ENCODE data around the gene TMSB10.

Gene TMSB10

DNA sequence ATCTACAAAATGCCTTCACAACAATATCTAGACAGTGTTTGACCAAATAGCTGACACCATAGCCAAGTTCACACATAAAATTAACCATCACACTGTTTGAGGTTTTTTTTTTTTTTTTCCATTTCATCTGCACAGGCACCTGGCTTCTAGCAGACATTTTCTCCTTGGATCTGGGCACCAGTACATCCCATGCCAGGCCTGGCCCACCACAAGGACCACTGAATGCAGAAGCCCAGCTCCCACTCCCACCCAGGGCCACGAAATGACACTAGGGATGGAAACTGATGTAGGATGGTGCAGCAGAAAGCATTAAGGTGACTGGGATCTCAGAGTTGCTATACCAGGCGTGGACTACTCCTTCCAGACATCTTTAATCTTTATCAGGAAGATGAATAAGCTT lies 13.0 kb downstream of the TMSB10 start:
- peaks cover 6% of the 10 kb centered on the region; the same call in 1 of the 2 replicates for H3K4me1 ChIP-seq (ENCODE audit: control insufficient read depth, insufficient read depth, low read length)
- H3K27ac ChIP-seq (ENCODE audit: extremely low read depth, low read depth, low read length): no peak overlapping the region
- ChIA-PET POLR2A (interaction anchor here (0.6 to 2.9 kb wide), 2 partner anchors 11 to 14 kb away, joined by 7 to 33 read pairs; partner anchors contain the start of gene TMSB10), CTCF (interaction anchor here (0.6 to 0.8 kb wide), 4 partner anchors 12 to 267 kb away, joined by 3 to 4 read pairs (median 3); no protein-coding TSS in a partner anchor)
- no peaks in the 10 kb centered on the region for H3K9me3 ChIP-seq (ENCODE audit: control insufficient read depth, insufficient read depth, low read depth, low read length)
- TF ChIP-seq ZNF544 (tag by site-specific recombination; IDR thresholded peaks at IDR 0.05) (no peak), REPIN1 (tag by site-specific recombination; IDR thresholded peaks at IDR 0.05; ENCODE audit: low read depth) (no peak), ZNF510 (tag by site-specific recombination; IDR thresholded peaks at IDR 0.05; ENCODE audit: insufficient replicate concordance) (no peak), ZNF433 (tag by site-specific recombination; IDR thresholded peaks at IDR 0.05; ENCODE audit: low read depth) (no peak), ZNF146 (tag by site-specific recombination; IDR thresholded peaks at IDR 0.05) (no peak), HOXA7 (CRISPR knock-in tag; IDR thresholded peaks at IDR 0.05; ENCODE audit: borderline replicate concordance) (no peak)
- TF ChIP-seq, protein P1, sequence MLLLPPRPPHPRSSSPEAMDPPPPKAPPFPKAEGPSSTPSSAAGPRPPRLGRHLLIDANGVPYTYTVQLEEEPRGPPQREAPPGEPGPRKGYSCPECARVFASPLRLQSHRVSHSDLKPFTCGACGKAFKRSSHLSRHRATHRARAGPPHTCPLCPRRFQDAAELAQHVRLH (tag by site-specific recombination; IDR thresholded peaks at IDR 0.05): no peak
- H3K36me3 ChIP-seq (ENCODE audit: control insufficient read depth in 2 of 2, insufficient read depth in 1 of 2, low read length in 2 of 2): no peaks in the 10 kb centered on the region
- H3K4me3 ChIP-seq (ENCODE audit: low read depth, low read length): no peak overlapping the region

- H3K36me3 ChIP-seq (ENCODE audit: control insufficient read depth in 2 of 2, insufficient read depth in 1 of 2, low read length in 2 of 2): no peaks in the 10 kb centered on the region
- H3K27ac ChIP-seq (ENCODE audit: extremely low read depth, low read depth, low read length): peak overlapping the region; percentile 47
- H3K9me3 ChIP-seq (ENCODE audit: control insufficient read depth, insufficient read depth, low read depth, low read length): no peaks in the 10 kb centered on the region
- ChIA-PET POLR2A (interaction anchor here (0.9 to 2.9 kb wide), 4 partner anchors 13 to 52 kb away, joined by 3 to 33 read pairs (median 3); partner anchors contain the start of gene TMSB10), CTCF (interaction anchor here (0.6 to 1.0 kb wide), 3 partner anchors 20 to 473 kb away, joined by 3 to 4 read pairs (median 3); no protein-coding TSS in a partner anchor)
- H3K4me3 ChIP-seq (ENCODE audit: low read depth, low read length): peak overlapping the region; percentile 13; the same call in 1 of the 2 replicates
- peaks cover 6% of the 10 kb centered on the region; the same call in 1 of the 2 replicates for H3K4me1 ChIP-seq (ENCODE audit: control insufficient read depth, insufficient read depth, low read length)
- TF ChIP-seq ZFHX2 (tag by site-specific recombination; conservative IDR thresholded peaks at IDR 0.05) (peak; percentile 88), ZFP69B (tag by site-specific recombination; IDR thresholded peaks at IDR 0.05) (no peak), ZNF184 (tag by site-specific recombination; IDR thresholded peaks at IDR 0.05) (no peak), BCL6B (tag by site-specific recombination; IDR thresholded peaks at IDR 0.05) (no peak), ZNF155 (tag by site-specific recombination; IDR thresholded peaks at IDR 0.05) (no peak), ZSCAN30 (tag by site-specific recombination; IDR thresholded peaks at IDR 0.05) (no peak), ZNF747 (tag by site-specific recombination; IDR thresholded peaks at IDR 0.05) (no peak), SP2 (tag by site-specific recombination; IDR thresholded peaks at IDR 0.05) (peak; percentile 71), ZNF530 (tag by site-specific recombination; IDR thresholded peaks at IDR 0.05; ENCODE audit: low read depth) (no peak), ZNF792 (tag by site-specific recombination; IDR thresholded peaks at IDR 0.05) (no peak), ZNF211 (tag by site-specific recombination; IDR thresholded peaks at IDR 0.05; ENCODE audit: low read depth) (no peak), ZNF707 (tag by site-specific recombination; IDR thresholded peaks at IDR 0.05) (no peak), ZNF394 (tag by site-specific recombination; IDR thresholded peaks at IDR 0.05; ENCODE audit: borderline replicate concordance) (no peak; the same call in 1 of the 2 replicates), KLF7 (tag by site-specific recombination; IDR thresholded peaks at IDR 0.05; ENCODE audit: borderline replicate concordance) (no peak), ZNF626 (tag by site-specific recombination; IDR thresholded peaks at IDR 0.05) (no peak), ZNF114 (tag by site-specific recombination; IDR thresholded peaks at IDR 0.05) (no peak), ZNF571 (tag by site-specific recombination; IDR thresholded peaks at IDR 0.05) (no peak), ZBTB17 (tag by site-specific recombination; IDR thresholded peaks at IDR 0.05) (no peak), ZBTB7A (tag by site-specific recombination; IDR thresholded peaks at IDR 0.05; ENCODE audit: low read depth) (no peak), ZNF23 (tag by site-specific recombination; IDR thresholded peaks at IDR 0.05; ENCODE audit: borderline replicate concordance) (no peak), ZNF10 (tag by site-specific recombination; IDR thresholded peaks at IDR 0.05) (no peak), KLF1 (tag by site-specific recombination; IDR thresholded peaks at IDR 0.05) (no peak), ZNF24 (tag by site-specific recombination; IDR thresholded peaks at IDR 0.05) (0 out of 2 replicates have a peak, but pooled peaks have one; percentile 37), SP7 (tag by site-specific recombination; IDR thresholded peaks at IDR 0.05) (0 out of 2 replicates have a peak, but pooled peaks have one; percentile 38), ZNF335 (tag by site-specific recombination; conservative IDR thresholded peaks at IDR 0.05) (peak; percentile 46; the same call in 1 of the 2 replicates), REPIN1 (tag by site-specific recombination; IDR thresholded peaks at IDR 0.05; ENCODE audit: low read depth) (no peak)
- TF ChIP-seq, protein P2, sequence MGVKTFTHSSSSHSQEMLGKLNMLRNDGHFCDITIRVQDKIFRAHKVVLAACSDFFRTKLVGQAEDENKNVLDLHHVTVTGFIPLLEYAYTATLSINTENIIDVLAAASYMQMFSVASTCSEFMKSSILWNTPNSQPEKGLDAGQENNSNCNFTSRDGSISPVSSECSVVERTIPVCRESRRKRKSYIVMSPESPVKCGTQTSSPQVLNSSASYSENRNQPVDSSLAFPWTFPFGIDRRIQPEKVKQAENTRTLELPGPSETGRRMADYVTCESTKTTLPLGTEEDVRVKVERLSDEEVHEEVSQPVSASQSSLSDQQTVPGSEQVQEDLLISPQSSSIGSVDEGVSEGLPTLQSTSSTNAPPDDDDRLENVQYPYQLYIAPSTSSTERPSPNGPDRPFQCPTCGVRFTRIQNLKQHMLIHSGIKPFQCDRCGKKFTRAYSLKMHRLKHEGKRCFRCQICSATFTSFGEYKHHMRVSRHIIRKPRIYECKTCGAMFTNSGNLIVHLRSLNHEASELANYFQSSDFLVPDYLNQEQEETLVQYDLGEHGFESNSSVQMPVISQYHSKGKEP (tag by site-specific recombination; IDR thresholded peaks at IDR 0.05): no peak
- TF ChIP-seq, protein P1 (tag by site-specific recombination; IDR thresholded peaks at IDR 0.05): no peak
Observed at GRCh38 chr2:84919885-84920580, 14.6 kb downstream of the TMSB10 start.

All from HEK293 (cell line).